H9 (cell line): Measurements from ENCODE around the gene FAM193B. TPM values are rescaled to one million over a fixed set of nuclear protein-coding genes. Genes with fewer than 3 reads are reported as not detected.

Experiments used
- DNase-seq: peaks from one replicate; pipeline ENCODE4 v3.0.0-alpha.2; 2017
- H2AFZ ChIP-seq: one replicate; pipeline ENCODE4 v1.6.1; 2013; ENCODE audit warnings: mild to moderate bottlenecking, low read length, control low read depth, moderate library complexity
- H2AK5ac ChIP-seq: 2 replicates; pipeline ENCODE4 v1.6.1; 2013; ENCODE audit warnings: low read length, control low read depth, mixed read lengths; ENCODE audit not compliant: insufficient read length
- H2BK120ac ChIP-seq: one replicate; pipeline ENCODE4 v1.6.1; 2013; ENCODE audit warnings: low read depth, mild to moderate bottlenecking, low read length, control low read depth, inconsistent platforms; ENCODE audit not compliant: poor library complexity, severe bottlenecking
- H2BK12ac ChIP-seq: 2 replicates; pipeline ENCODE4 v1.6.1; 2013; ENCODE audit warnings: low read length, control low read depth, mixed read lengths, low read depth; ENCODE audit not compliant: insufficient read length
- H2BK15ac ChIP-seq: 2 replicates; pipeline ENCODE4 v1.6.1; 2013; ENCODE audit warnings: low read depth, low read length, control low read depth
- H2BK20ac ChIP-seq: one replicate; pipeline ENCODE4 v1.6.1; 2013; ENCODE audit warnings: low read depth, mild to moderate bottlenecking, low read length, control low read depth, inconsistent platforms; ENCODE audit not compliant: poor library complexity, severe bottlenecking
- H2BK5ac ChIP-seq: 2 replicates; pipeline ENCODE4 v1.6.1; 2013; ENCODE audit warnings: low read length, control low read depth, mixed read lengths; ENCODE audit not compliant: insufficient read length
- H3K14ac ChIP-seq: 2 replicates; pipeline ENCODE4 v1.6.1; 2013; ENCODE audit warnings: low read length, control low read depth; ENCODE audit not compliant: insufficient read depth
- H3K18ac ChIP-seq: 2 replicates; pipeline ENCODE4 v1.6.1; 2013; ENCODE audit warnings: low read depth, mild to moderate bottlenecking, mixed read lengths, low read length, control low read depth; ENCODE audit not compliant: insufficient read length
- H3K23ac ChIP-seq: 2 replicates; pipeline ENCODE4 v1.6.1; 2013; ENCODE audit warnings: low read length, control low read depth, mixed read lengths, low read depth; ENCODE audit not compliant: insufficient read length
- H3K23me2 ChIP-seq: 2 replicates; pipeline ENCODE4 v1.6.1; 2013; ENCODE audit warnings: low read depth, mild to moderate bottlenecking, mixed read lengths, low read length, control low read depth; ENCODE audit not compliant: insufficient read length, poor library complexity, severe bottlenecking
- H3K27ac ChIP-seq: 2 replicates; pipeline ENCODE4 v1.5.1; 2013; ENCODE audit warnings: low read length, control low read depth, mixed read lengths, low read depth; ENCODE audit not compliant: insufficient read length
- H3K27me3 ChIP-seq: 2 replicates; pipeline ENCODE4 v1.6.1; 2013; ENCODE audit warnings: low read length, control low read depth, inconsistent platforms; ENCODE audit not compliant: insufficient read depth
- H3K4ac ChIP-seq: 2 replicates; pipeline ENCODE4 v1.6.1; 2013; ENCODE audit warnings: low read depth, mild to moderate bottlenecking, control low read depth, inconsistent platforms, low read length, moderate library complexity
- H3K4me1 ChIP-seq: 2 replicates; pipeline ENCODE4 v1.6.1; 2013; ENCODE audit warnings: low read length, control low read depth, inconsistent platforms; ENCODE audit not compliant: insufficient read depth
- H3K4me2 ChIP-seq: 2 replicates; pipeline ENCODE4 v1.6.1; 2013; ENCODE audit warnings: low read length, control low read depth, mixed read lengths; ENCODE audit not compliant: insufficient read length, insufficient read depth
- H3K56ac ChIP-seq: 2 replicates; pipeline ENCODE4 v1.6.1; 2013; ENCODE audit warnings: low read depth, mild to moderate bottlenecking, mixed read lengths, low read length, control low read depth; ENCODE audit not compliant: insufficient read length
- H3K79me1 ChIP-seq: 2 replicates; pipeline ENCODE4 v1.6.1; 2013; ENCODE audit warnings: low read depth, mild to moderate bottlenecking, moderate library complexity, low read length, control low read depth, inconsistent platforms; ENCODE audit not compliant: insufficient read depth, poor library complexity, severe bottlenecking
- H3K79me2 ChIP-seq: 2 replicates; pipeline ENCODE4 v1.6.1; 2013; ENCODE audit warnings: low read length, control low read depth, inconsistent platforms; ENCODE audit not compliant: insufficient read depth
- H3K9ac ChIP-seq: 2 replicates; pipeline ENCODE4 v1.6.1; 2013; ENCODE audit warnings: low read length, control low read depth, mixed read lengths; ENCODE audit not compliant: insufficient read length; ENCODE audit errors: extremely low read depth
- H3K9me3 ChIP-seq: one replicate; pipeline ENCODE4 v1.6.1; 2013; ENCODE audit warnings: low read depth, low read length, inconsistent platforms; ENCODE audit not compliant: control insufficient read depth
- H3T11ph ChIP-seq: one replicate; pipeline ENCODE4 v1.6.1; 2013; ENCODE audit warnings: mild to moderate bottlenecking, low read length, control low read depth, inconsistent platforms
- H4K20me1 ChIP-seq: one replicate; pipeline ENCODE4 v1.6.1; 2013; ENCODE audit not compliant: control insufficient read depth, insufficient read length, insufficient read depth
- H4K5ac ChIP-seq: 2 replicates; pipeline ENCODE4 v1.6.1; 2013; ENCODE audit warnings: low read depth, mild to moderate bottlenecking, mixed read lengths, low read length, control low read depth; ENCODE audit not compliant: insufficient read length
- H4K8ac ChIP-seq: replicated peaks from 2 replicates; pipeline ENCODE4 v1.6.1; 2013; ENCODE audit warnings: low read length, control low read depth, mixed read lengths, low read depth; ENCODE audit not compliant: insufficient read length
- H4K91ac ChIP-seq: 2 replicates; pipeline ENCODE4 v1.6.1; 2013; ENCODE audit warnings: low read depth, mild to moderate bottlenecking, moderate library complexity, mixed read lengths, low read length, control low read depth; ENCODE audit not compliant: insufficient read length
- H3K27ac Mint-ChIP-seq, 3 experiments: 2 replicates in 2 of 3; 3 replicates in 1 of 3; pipeline ENCODE4 v1.8.0; 2020 to 2021; ENCODE audit warnings: mixed read lengths in 3 of 3, mild to moderate bottlenecking in 1 of 3, moderate library complexity in 1 of 3
- H3K27me3 Mint-ChIP-seq: 2 replicates; pipeline ENCODE4 v1.8.0; 2021; ENCODE audit warnings: low read depth, mild to moderate bottlenecking, moderate library complexity, mixed read lengths
- H3K36me3 Mint-ChIP-seq, 3 experiments: 2 replicates in 2 of 3; 3 replicates in 1 of 3; pipeline ENCODE4 v1.8.0; 2020 to 2021; ENCODE audit warnings: low read depth in 3 of 3, mixed read lengths in 3 of 3; ENCODE audit not compliant: insufficient read depth in 1 of 3
- H3K4me1 Mint-ChIP-seq, 2 experiments: 2 replicates each; pipeline ENCODE4 v1.8.0; 2020; ENCODE audit warnings: mixed read lengths in 2 of 2
- H3K4me3 Mint-ChIP-seq, 2 experiments: 2 replicates in 1 of 2; 3 replicates in 1 of 2; pipeline ENCODE4 v1.8.0; 2020 to 2021; ENCODE audit warnings: mild to moderate bottlenecking in 2 of 2, mixed read lengths in 2 of 2, moderate library complexity in 1 of 2
- H3K9me3 Mint-ChIP-seq, 2 experiments: 2 replicates in 1 of 2; 3 replicates in 1 of 2; pipeline ENCODE4 v1.8.0; 2020; ENCODE audit warnings: mild to moderate bottlenecking in 2 of 2, mixed read lengths in 2 of 2, moderate library complexity in 1 of 2
- CTCF ChIP-seq: fragments of 200-600 bp; sonication (generic); conservative IDR thresholded peaks from 3 replicates; pipeline ENCODE4 v1.8.0; 2021; ENCODE audit warnings: antibody characterized with exemption, mild to moderate bottlenecking
- WGBS: extraction: QIAGEN DNeasy Blood & Tissue Kit; methylation state at CpG from one replicate; pipeline ENCODE4 v1.1.7; 2013; ENCODE audit warnings: missing lambda C conversion rate, low lambda C conversion rate, mixed read lengths; ENCODE audit not compliant: insufficient read length; ENCODE audit errors: extremely low coverage; 5-methylcytosine and 5-hydroxymethylcytosine counted together
- total RNA-seq: library from RNA; stranded (reverse); gene quantifications from 2 replicates; pipeline ENCODE4 v1.2.1, GENCODE V29; 2021

FAM193B gene
- total RNA-seq, 1 experiment from 2014 or later: 71.5 TPM

DNA sequence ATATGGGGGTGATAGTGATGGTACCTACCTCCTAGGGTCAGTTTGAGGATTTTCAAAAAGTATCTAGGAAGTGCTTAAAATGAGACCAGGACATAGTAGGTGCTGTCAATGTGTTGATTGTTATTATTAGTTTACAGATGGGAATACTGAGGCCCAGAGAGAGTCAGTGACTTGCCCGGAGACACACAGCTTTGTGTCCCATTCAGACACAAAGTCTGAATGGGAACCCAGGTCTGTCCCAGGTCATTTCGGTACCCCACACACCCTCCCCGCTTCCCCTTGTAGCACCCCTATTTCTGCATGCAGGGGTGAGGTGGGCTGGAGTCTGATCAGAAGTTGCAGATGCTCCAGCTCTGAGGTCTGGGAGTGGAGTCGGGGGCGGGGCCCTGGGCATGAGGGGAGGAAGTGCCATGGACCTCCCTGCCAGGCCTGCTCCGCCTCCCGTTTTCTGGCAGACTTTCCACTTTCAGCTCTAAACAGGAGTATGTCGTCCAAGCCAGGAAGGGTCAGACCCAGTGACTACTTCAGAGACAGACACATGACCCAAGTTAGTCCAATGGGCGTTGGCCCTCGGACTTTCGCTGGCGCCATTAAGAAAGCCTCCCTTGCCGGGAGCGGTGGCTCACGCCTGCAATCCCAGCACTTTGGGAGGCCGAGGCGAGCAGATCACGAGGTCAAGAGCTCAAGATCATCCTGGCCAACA, 77.7 kb downstream of the FAM193B start:
- peaks cover 4% of the 10 kb centered on the region for H3K23me2 ChIP-seq
- H4K20me1 ChIP-seq: no peaks in the 10 kb centered on the region
- TF ChIP-seq CTCF: no peak
- peaks cover 9% of the 10 kb centered on the region; the same call in 1 of the 2 replicates for H3K79me2 ChIP-seq
- H4K91ac ChIP-seq: no peak overlapping the region
- H2AK5ac ChIP-seq: no peak overlapping the region
- no peak overlapping the region for H2BK12ac ChIP-seq
- Mint-ChIP-seq H3K36me3 (peaks cover 7 to 22% (median 19%) of the 10 kb centered on the region in 3 experiments; a peak in 6 of 7 replicates), H3K4me1 (peaks cover 30 to 42% of the 10 kb centered on the region in 2 experiments), H3K27ac (peak overlapping the region in 1 of 3 experiments; percentile 2; a peak in 1 of 7 replicates), H3K27me3 (no peaks in the 10 kb centered on the region; the same call in 1 of the 2 replicates), H3K9me3 (no peaks in the 10 kb centered on the region), H3K4me3 (no peak overlapping the region)
- no peak overlapping the region for H2BK20ac ChIP-seq
- no peak overlapping the region for H3K14ac ChIP-seq
- no peak overlapping the region for H3T11ph ChIP-seq
- no peak overlapping the region for H3K23ac ChIP-seq
- no peak overlapping the region for H3K18ac ChIP-seq
- H3K4me1 ChIP-seq: peaks cover 13% of the 10 kb centered on the region; the same call in 1 of the 2 replicates
- H2BK15ac ChIP-seq: no peak overlapping the region
- no peak overlapping the region for H3K4ac ChIP-seq
- no peak for DNase-seq
- H4K8ac ChIP-seq: no peak overlapping the region
- no peak overlapping the region for H2BK120ac ChIP-seq
- WGBS: no CpG with 5 or more reads among the region's 18 CpGs
- no peak overlapping the region for H3K27ac ChIP-seq
- no peak overlapping the region for H4K5ac ChIP-seq
- H2BK5ac ChIP-seq: no peak overlapping the region
- no peaks in the 10 kb centered on the region for H3K9me3 ChIP-seq
- H3K79me1 ChIP-seq: no peaks in the 10 kb centered on the region
- H2AFZ ChIP-seq: no peak overlapping the region
- no peak overlapping the region for H3K4me2 ChIP-seq
- H3K56ac ChIP-seq: no peak overlapping the region
- H3K27me3 ChIP-seq: no peaks in the 10 kb centered on the region
- H3K9ac ChIP-seq: no peak overlapping the region
